ENCODE data around the gene SLC25A43.
"Not testable (repeated sequence)": the region's sequence is repeated elsewhere in the genome, so short reads cannot be mapped to it uniquely, and the experiment has no call there.

The SLC25A43 gene

GRCh38 chrX:119406776-119407175 lies 7.6 kb downstream of the SLC25A43 start:
- no peak for DNase-seq (ENCODE audit: insufficient read length, low spot score)
- no peak for FAIRE-seq

DNA sequence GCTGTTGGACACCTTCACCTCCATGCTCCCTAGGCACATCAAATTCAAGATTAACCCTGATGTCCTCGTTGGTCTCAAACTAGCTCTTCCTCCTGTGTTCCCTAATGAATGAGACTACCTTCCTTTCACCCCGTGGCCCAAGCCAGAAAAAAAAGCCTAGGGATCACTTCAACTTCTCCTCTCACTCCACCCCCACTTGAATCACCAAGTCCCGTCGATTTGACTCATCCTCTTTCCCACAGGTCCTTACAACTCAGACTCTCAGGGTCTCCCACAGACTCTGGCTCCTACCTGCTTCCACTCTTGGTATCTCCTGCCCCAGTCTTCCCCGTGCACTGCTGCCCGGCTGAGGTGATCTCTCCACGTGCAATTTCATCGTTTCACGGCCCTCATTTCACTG lies 8.5 kb downstream of the SLC25A43 start:
- FAIRE-seq (no peak), DNase-seq (ENCODE audit: insufficient read length, low spot score) (no peak)

GRCh38 chrX:119410027-119410819 lies 11.1 kb downstream of the SLC25A43 start:
- FAIRE-seq (peak; percentile 90), DNase-seq (ENCODE audit: insufficient read length, low spot score) (peak; percentile 64)

DNA sequence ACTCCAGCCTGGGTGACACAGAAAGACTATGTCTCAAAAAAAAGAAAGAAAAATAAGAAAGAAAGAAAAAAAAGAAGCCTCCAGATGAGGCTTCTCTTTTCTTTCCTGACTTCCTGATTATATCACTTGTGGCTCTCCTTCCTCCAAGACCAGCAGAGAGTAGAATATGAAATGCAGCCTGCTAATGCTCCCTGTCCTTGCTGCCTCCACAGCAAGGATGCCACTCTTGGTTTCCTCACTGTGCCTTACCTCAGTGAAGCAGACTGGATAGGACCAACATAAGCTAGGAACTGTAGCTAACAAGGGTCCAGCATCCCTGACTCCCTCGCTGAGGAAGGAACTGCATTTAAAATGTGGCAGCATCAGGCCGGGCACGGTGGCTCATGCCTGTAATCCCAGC lies 11.7 kb downstream of the SLC25A43 start:
- DNase-seq (ENCODE audit: insufficient read length, low spot score) (no peak), FAIRE-seq (no peak)

- FAIRE-seq = no peak
- DNase-seq (ENCODE audit: insufficient read length, low spot score) = no peak
These were observed 12.8 kb downstream of the SLC25A43 start for GRCh38 chrX:119411959-119412358.

- no peak for FAIRE-seq
These were observed 18.2 kb downstream of the SLC25A43 start for GRCh38 chrX:119417376-119417775.

DNA sequence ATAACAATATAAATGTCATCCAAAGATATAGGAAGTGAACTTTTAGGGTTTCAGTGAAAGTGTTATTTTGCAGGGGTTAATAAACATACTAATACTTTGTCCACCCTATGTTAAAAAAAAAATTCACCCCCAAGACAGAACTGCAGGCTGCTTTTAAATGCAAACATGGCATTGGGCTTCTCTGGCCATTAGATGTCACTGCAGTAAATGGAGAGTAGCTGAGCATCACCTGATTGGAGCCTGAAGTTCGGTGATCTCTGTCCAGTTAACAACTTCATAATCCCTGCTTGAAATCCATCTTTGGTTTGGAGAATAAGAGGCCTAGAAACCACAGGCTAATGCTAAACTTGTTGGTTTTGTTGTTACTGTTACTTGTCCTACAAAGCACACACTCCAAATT lies 18.7 kb downstream of the SLC25A43 start:
- DNase-seq (ENCODE audit: insufficient read length, low spot score) = no peak
- peak; percentile 78 for FAIRE-seq

More at GRCh38 chrX:119417376-119417775, 18.2 kb downstream of the SLC25A43 start:
- no peak for DNase-seq (ENCODE audit: insufficient read length, low spot score)

DNA sequence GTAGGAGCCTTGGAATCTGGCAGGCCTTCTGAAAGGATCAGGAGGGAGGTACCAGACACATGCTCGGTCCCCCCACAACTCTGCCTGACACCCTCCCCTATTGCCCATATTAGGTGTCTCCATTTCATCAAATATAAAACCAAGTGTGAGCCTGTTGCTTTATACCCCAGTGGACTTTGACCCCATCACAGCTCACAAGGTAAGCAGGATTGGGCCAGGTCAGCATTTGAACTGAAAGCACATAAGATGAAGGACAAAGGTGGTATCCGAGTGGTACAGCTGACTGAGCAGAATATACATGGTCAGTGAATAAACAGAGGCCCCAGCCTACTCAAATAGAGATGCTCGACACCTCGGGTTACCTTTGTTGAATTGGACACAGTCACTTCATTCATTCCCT lies 20.0 kb downstream of the SLC25A43 start:
- no peak for DNase-seq (ENCODE audit: insufficient read length, low spot score)
- FAIRE-seq = no peak

DNA sequence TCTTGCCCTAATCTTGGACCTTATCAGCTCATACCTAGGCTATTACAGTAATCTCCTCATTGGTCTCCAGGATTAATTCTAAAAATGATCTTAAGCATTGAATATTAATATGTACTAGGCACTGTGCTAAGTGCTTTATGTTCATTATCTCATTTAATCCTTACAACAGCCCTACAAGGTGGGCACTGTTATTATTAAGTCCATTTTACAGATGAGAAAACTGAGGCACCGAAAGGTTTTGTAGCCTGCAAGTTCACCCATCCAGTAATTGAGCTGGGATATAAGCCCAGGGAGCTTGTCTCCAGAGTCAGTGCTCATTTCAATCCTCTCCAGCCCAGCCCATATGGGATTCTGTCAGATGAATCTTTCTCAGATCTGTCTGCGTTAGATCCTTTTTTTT lies 20.8 kb downstream of the SLC25A43 start:
- FAIRE-seq (no peak), DNase-seq (ENCODE audit: insufficient read length, low spot score) (no peak)

DNA sequence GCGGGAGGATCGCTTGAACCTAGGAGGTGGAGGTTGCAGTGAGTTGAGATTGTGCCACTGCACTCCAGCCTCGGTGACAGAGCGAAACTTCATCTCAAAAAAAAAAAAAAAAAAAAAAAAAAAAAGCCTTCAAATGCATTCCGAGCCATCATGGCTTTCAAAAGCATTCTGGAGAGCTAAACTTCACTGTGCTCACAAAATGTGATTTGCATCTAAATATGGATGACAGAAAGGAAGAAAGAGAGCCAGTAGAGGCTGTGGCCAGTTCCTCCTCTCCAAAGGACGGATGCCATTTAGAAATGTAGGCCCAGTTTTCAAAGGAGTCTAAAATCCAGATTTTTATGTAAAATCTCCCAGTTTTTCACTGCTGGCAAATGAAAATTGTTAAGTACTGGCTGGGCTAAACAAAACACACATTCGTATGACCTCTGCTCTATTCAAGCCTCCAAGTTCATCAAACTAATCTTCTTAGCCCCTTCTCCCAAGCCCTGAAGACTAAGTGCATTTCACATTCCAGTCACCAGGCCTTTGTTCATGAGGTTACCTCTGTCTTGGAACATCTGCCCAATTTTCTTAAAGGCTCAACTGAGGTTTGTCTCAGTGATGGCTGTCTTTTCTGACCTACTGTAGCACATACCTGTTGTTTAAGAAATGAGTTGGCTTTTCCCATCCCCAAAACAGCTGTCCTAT lies 22.0 kb downstream of the SLC25A43 start:
- DNase-seq (ENCODE audit: insufficient read length, low spot score) (no peak), FAIRE-seq (no peak)

- DNase-seq (ENCODE audit: insufficient read length, low spot score) = no peak
- FAIRE-seq = no peak
These were observed 24.5 kb downstream of the SLC25A43 start for GRCh38 chrX:119423631-119424030.

DNA sequence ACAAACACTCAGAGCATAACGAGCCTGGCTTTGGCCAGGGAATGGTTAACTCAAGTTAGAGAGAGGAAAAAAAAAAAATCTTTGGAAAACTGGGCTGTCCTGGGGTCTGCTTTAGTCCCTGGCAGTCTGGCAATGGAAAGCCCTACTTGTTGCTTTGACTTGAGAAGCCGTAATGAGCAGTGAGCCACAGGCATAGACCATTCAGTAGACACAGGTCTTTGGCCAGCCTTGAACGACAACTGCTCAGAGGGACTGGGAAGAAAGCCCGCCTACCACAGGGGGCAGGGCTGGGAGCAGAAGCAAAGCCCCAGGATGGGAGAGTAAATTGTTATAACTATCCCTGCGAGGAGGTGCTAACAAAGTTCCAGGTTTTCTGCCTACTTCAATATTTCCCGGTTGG lies 25.9 kb downstream of the SLC25A43 start:
- no peak for FAIRE-seq

DNA sequence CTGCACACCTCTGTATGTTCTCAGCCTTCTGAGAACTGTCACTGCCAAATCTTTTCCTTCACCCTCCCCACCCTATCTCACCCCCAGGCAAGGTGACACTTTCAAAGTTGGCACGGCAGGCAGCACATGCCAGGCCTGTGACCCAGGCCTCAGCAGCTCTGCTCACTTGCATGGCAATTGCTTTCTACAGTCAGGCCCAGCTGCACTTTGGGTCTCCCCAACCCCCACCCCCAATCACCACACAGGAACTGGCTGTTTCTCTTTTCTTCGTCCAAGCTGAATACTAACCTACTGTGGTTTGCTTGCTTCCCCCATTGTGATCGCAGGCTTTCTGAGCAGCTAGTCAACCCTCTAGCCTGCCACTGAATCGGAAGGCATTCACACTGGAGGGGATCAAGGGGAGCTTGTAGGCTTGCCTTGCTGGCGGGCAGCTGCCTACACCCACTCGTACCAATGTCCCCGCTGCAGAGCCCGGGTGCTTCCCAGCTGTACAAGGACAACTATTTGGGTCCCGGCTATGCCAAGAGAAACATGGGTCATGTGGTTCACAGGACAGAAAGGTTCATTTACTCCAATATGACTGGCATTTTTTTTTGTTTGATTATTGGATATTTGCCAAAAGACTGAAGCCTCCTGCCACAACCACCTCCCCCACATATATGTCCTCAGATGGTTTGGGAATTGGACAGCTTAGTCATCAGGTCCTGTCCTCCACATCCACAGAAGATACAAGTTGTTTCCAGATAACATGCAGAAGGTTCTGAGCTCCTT lies 28.1 kb downstream of the SLC25A43 start:
- DNase-seq (ENCODE audit: insufficient read length, low spot score) = no peak

More for the DNA sequence above, 25.9 kb downstream of the SLC25A43 start:
- DNase-seq (ENCODE audit: insufficient read length, low spot score) = no peak

GRCh38 chrX:119427795-119428185 lies 28.7 kb downstream of the SLC25A43 start:
- DNase-seq (ENCODE audit: insufficient read length, low spot score) (no peak), FAIRE-seq (no peak)

More for the DNA sequence above, 28.1 kb downstream of the SLC25A43 start:
- no peak for FAIRE-seq

GRCh38 chrX:119429471-119429870 lies 30.3 kb downstream of the SLC25A43 start:
- FAIRE-seq (peak; percentile 33), DNase-seq (ENCODE audit: insufficient read length, low spot score) (peak; percentile 23)

DNA sequence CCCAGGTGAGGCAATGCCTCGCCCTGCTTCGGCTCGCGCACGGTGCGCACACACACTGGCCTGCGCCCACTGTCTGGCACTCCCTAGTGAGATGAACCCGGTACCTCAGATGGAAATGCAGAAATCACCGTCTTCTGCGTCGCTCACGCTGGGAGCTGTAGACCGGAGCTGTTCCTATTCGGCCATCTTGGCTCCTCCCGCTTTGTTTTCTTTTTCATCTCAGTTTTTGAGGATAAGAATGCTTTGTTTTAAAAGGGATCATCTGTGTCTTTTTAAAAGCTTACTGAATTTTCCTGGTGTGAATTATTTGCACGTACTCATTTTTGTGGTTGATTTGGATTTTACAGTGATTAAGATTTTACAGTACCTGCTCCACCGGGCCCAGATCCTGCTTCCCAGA lies 42.2 kb downstream of the SLC25A43 start:
- not testable (repeated sequence) for DNase-seq (ENCODE audit: insufficient read length, low spot score); FAIRE-seq

DNA sequence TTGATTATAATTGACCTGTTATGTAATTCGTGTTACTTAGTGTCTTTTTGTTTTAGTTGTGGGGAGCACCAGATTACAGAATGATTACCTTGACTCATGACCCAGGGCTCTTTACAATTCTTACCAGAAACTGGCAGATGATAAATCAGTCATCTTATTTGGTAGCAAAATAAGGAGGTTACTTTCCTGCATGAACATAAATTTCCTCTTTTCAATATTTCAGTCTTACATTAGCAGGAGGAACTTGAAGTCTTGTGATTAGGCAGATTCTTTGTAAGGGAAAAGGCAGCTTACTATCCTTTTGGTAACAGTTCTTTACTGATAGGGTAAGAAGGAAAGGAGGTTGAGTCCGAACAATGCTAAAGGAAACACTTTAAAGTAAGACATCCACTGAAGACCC lies 43.1 kb downstream of the SLC25A43 start:
- DNase-seq (ENCODE audit: insufficient read length, low spot score) (no peak), FAIRE-seq (no peak)

- no peak for FAIRE-seq
- DNase-seq (ENCODE audit: insufficient read length, low spot score) = no peak
These were observed 54.1 kb downstream of the SLC25A43 start for GRCh38 chrX:119453202-119453601.

GRCh38 chrX:119455264-119455663 lies 56.1 kb downstream of the SLC25A43 start:
- DNase-seq (ENCODE audit: insufficient read length, low spot score) (no peak), FAIRE-seq (no peak)

DNA sequence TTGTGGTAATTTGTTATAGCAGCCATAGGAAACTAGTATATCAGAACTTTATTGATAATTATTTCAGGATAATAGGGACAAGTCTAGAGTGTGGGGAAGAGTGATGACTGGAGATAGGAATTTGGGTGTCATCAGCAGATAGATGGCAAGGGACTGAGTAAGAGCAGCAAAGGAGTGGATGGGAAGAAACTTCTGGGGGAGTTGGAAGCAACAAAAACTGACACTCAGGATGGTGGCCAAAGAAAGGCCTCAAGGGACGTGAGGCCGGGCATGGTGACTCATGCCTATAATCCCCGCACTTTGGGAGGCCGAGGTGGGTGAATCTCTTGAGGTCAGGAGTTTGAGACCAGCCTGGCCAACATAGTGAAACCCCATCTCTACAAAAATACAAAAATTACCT lies 60.0 kb downstream of the SLC25A43 start:
- no peak for FAIRE-seq
- no peak for DNase-seq (ENCODE audit: insufficient read length, low spot score)

DNA sequence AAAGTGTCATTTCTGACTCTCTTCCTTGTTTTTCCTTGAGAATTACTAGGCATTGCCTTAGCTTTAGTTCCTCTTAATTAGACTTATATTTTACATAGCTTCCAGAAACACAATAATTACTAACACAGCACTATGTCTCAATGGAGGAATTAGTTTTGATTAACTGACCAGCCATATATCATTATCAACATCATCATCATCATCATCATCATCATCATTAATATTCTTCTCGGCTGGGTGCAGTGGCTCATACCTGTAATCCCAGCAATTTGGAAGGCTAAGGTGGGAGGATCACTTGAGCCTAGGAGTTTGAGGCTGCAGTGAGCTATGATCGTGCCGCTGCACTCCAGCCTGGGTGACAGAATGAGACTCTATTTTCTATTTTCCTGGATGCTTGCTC lies 66.4 kb downstream of the SLC25A43 start:
- DNase-seq (ENCODE audit: insufficient read length, low spot score) (no peak), FAIRE-seq (no peak)

All from HTR-8/SVneo (cell line).